HepG2 (cell line): Measurements from ENCODE around the gene FOXK2.

Experiments
- EP300 ChIP-seq, 3 experiments: sonication (generic) in 1 of 3; formaldehyde crosslinking in 1 of 3; IDR thresholded peaks; 2 replicates each; pipeline versions ENCODE4 v1.5.1 to v1.6.1; 2011 to 2020; ENCODE audit warnings: low read depth in 2 of 3, low read length in 2 of 3, borderline replicate concordance in 1 of 3, improper control_type of control experiment in 1 of 3, mild to moderate bottlenecking in 1 of 3, missing genetic modification reagents in 1 of 3, moderate library complexity in 1 of 3
- KAT8 ChIP-seq: IDR thresholded peaks from 2 replicates; pipeline ENCODE4 v1.6.1; 2016; ENCODE audit warnings: missing genetic modification reagents, missing compliant biosample characterization
- NR1H2 ChIP-seq: sonication (generic); formaldehyde crosslinking; IDR thresholded peaks from 2 replicates; pipeline ENCODE4 v1.8.1; 2022; ENCODE audit warnings: low read depth, missing genetic modification reagents, borderline replicate concordance
- SIN3A ChIP-seq: IDR thresholded peaks from 2 replicates; pipeline ENCODE4 v1.6.1; 2011; ENCODE audit warnings: low read depth, mild to moderate bottlenecking, control low read depth, low read length, borderline replicate concordance
- TF ChIP-seq, protein P1 (sequence below): sonication (generic); formaldehyde crosslinking; IDR thresholded peaks from 2 replicates; pipeline ENCODE4 v1.5.1; 2020; ENCODE audit warnings: mild to moderate bottlenecking, missing genetic modification reagents

DNA sequence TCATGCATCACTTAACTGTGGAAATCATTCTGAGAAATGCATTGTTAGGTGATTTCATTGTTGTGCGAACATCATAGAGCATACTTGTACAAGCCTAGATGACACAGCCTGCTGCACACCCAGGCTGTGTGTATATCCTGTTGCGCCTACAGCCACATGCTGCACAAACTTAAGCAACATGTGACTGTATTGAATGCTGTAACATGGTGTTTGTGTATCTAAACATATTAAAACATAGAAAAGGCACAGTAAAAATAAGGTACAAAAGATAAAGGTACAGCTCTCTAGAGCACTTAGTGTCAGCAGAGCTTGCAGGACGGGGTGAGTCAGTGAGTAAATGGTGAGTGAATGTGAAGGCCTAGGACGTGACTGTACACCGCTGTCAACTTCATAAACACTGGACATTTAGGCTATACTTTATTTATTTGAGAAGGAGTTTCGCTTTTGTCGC lies 11.9 kb downstream of the FOXK2 start:
- TF ChIP-seq SIN3A (no peak), NR1H2 (CRISPR knock-in tag) (no peak), EP300 (IDR thresholded peaks at IDR 0.05; ENCODE audit: low read depth in 2 of 2, low read length in 2 of 2) (no peak), EP300 (CRISPR knock-in tag; IDR thresholded peaks at IDR 0.05; ENCODE audit: borderline replicate concordance) (no peak), KAT8 (CRISPR knock-in tag) (no peak)
- TF ChIP-seq, protein P1, sequence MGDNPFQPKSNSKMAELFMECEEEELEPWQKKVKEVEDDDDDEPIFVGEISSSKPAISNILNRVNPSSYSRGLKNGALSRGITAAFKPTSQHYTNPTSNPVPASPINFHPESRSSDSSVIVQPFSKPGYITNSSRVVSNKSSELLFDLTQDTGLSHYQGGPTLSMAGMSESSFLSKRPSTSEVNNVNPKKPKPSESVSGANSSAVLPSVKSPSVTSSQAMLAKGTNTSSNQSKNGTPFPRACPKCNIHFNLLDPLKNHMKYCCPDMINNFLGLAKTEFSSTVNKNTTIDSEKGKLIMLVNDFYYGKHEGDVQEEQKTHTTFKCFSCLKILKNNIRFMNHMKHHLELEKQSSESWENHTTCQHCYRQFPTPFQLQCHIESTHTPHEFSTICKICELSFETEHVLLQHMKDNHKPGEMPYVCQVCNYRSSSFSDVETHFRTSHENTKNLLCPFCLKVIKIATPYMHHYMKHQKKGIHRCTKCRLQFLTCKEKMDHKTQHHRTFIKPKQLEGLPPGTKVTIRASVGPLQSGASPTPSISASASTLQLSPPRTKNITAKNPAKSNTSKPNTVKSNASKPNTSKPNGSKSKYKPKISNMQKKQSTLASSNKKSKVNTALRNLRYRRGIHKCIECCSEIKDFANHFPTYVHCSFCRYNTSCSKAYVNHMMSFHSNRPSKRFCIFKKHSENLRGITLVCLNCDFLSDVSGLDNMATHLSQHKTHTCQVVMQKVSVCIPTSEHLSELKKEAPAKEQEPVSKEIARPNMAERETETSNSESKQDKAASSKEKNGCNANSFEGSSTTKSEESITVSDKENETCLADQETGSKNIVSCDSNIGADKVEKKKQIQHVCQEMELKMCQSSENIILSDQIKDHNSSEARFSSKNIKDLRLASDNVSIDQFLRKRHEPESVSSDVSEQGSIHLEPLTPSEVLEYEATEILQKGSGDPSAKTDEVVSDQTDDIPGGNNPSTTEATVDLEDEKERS (CRISPR knock-in tag), result no peak
